Fibroblast of lung (primary cell): ENCODE results near the gene MAP6. TPM values are rescaled to one million over a fixed set of nuclear protein-coding genes. Genes with fewer than 3 reads are reported as not detected.
"Not testable (repeated sequence)": the region's sequence is repeated elsewhere in the genome, so short reads cannot be mapped to it uniquely, and the experiment has no call there.

Experiments
- DNase-seq, 2 donors: peaks; one replicate each; pipeline versions ENCODE4 v3.0.0 to v3.0.0-alpha.2; 2010; ENCODE audit warnings: low read depth in 2 of 2
- H2AFZ ChIP-seq: 2 replicates; pipeline ENCODE4 v1.5.1; 2012; ENCODE audit warnings: low read length, control low read depth, inconsistent platforms
- H3K27ac ChIP-seq: 2 replicates; pipeline ENCODE4 v1.5.1; 2011; ENCODE audit warnings: low read length, control low read depth; ENCODE audit not compliant: insufficient read depth
- H3K27me3 ChIP-seq: 2 replicates; pipeline ENCODE4 v1.5.1; 2011; ENCODE audit warnings: mild to moderate bottlenecking, low read length; ENCODE audit not compliant: control insufficient read depth, insufficient read depth
- H3K36me3 ChIP-seq: 2 replicates; pipeline ENCODE4 v1.5.1; 2011; ENCODE audit warnings: low read length; ENCODE audit not compliant: control insufficient read depth, insufficient read depth
- H3K4me1 ChIP-seq: 2 replicates; pipeline ENCODE4 v1.5.1; 2011; ENCODE audit warnings: low read length; ENCODE audit not compliant: control insufficient read depth, insufficient read depth; ENCODE audit errors: extremely low read depth
- H3K4me2 ChIP-seq: 2 replicates; pipeline ENCODE4 v1.5.1; 2011; ENCODE audit warnings: low read length, control low read depth; ENCODE audit not compliant: insufficient read depth; ENCODE audit errors: extremely low read depth
- H3K4me3 ChIP-seq, 4 experiments: fragments of 200-600 bp in 1 of 4; sonication (generic) in 1 of 4; replicated peaks in 1 of 4; 2 replicates each; pipeline ENCODE4 v1.5.1; 2011 to 2016; ENCODE audit warnings: low read length in 4 of 4, low read depth in 3 of 4, mild to moderate bottlenecking in 3 of 4, control low read depth in 2 of 4, inconsistent platforms in 1 of 4, mixed read lengths in 1 of 4; ENCODE audit not compliant: insufficient read depth in 1 of 4; ENCODE audit errors: control extremely low read depth in 1 of 4
- H3K79me2 ChIP-seq: 2 replicates; pipeline ENCODE4 v1.5.1; 2012; ENCODE audit warnings: mild to moderate bottlenecking, low read length, inconsistent platforms; ENCODE audit not compliant: control insufficient read depth, insufficient read depth
- H3K9ac ChIP-seq: 2 replicates; pipeline ENCODE4 v1.5.1; 2011; ENCODE audit warnings: mild to moderate bottlenecking, low read length, control low read depth; ENCODE audit not compliant: insufficient read depth
- H3K9me3 ChIP-seq: 2 replicates; pipeline ENCODE4 v1.5.1; 2012; ENCODE audit warnings: low read depth, low read length; ENCODE audit not compliant: control insufficient read depth, insufficient read depth
- H4K20me1 ChIP-seq: 2 replicates; pipeline ENCODE4 v1.5.1; 2011; ENCODE audit warnings: low read length; ENCODE audit not compliant: control insufficient read depth, insufficient read depth; ENCODE audit errors: extremely low read depth
- EZH2 ChIP-seq: IDR thresholded peaks from 2 replicates; pipeline ENCODE4 v1.5.1; 2012; ENCODE audit warnings: low read length, control low read depth, mild to moderate bottlenecking; ENCODE audit errors: missing control alignments
- polyA plus RNA-seq, 2 donors: library from polyadenylated mRNA; depleted of rRNA in 1 of 2; stranded (reverse) in 1 of 2; unstranded in 1 of 2; fragments of >200 nt; gene quantifications; 2 replicates each; pipeline ENCODE4 v1.2.1, GENCODE V29; 2011 to 2012; ENCODE audit warnings: missing spikeins in 1 of 2
- total RNA-seq: library from RNA; depleted of rRNA; stranded (reverse); fragments of >200 nt; gene quantifications from 2 replicates; pipeline ENCODE4 v1.2.1, GENCODE V29; 2014
- TF ChIP-seq, protein P1 (sequence below), 2 donors: IDR thresholded peaks in 1 of 2; conservative IDR thresholded peaks in 1 of 2; 1 replicate in 1 of 2; 2 replicates in 1 of 2; pipeline ENCODE4 v1.5.1; 2011 to 2012; ENCODE audit warnings: low read length in 2 of 2, control low read depth in 1 of 2, inconsistent platforms in 1 of 2, low read depth in 1 of 2, mild to moderate bottlenecking in 1 of 2

Gene MAP6
- total and polyA plus RNA-seq, 2 donors (not counting 1 experiment from before 2014, with no cell fraction given): 0.17 to 1.0 TPM

- Histone ChIP-seq H3K27me3 (peaks cover 6% of the 10 kb centered on the region), H3K4me1 (no peaks in the 10 kb centered on the region), H3K9me3 (no peaks in the 10 kb centered on the region), H3K27ac (no peak overlapping the region), H3K79me2 (no peaks in the 10 kb centered on the region), H3K4me2 (no peak overlapping the region), H3K36me3 (no peaks in the 10 kb centered on the region), H2AFZ (no peak overlapping the region), H4K20me1 (no peaks in the 10 kb centered on the region), H3K9ac (no peak overlapping the region), H3K4me3 (no peak overlapping the region)
- TF ChIP-seq EZH2: no peak
- TF ChIP-seq, protein P1, sequence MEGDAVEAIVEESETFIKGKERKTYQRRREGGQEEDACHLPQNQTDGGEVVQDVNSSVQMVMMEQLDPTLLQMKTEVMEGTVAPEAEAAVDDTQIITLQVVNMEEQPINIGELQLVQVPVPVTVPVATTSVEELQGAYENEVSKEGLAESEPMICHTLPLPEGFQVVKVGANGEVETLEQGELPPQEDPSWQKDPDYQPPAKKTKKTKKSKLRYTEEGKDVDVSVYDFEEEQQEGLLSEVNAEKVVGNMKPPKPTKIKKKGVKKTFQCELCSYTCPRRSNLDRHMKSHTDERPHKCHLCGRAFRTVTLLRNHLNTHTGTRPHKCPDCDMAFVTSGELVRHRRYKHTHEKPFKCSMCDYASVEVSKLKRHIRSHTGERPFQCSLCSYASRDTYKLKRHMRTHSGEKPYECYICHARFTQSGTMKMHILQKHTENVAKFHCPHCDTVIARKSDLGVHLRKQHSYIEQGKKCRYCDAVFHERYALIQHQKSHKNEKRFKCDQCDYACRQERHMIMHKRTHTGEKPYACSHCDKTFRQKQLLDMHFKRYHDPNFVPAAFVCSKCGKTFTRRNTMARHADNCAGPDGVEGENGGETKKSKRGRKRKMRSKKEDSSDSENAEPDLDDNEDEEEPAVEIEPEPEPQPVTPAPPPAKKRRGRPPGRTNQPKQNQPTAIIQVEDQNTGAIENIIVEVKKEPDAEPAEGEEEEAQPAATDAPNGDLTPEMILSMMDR (conservative IDR thresholded peaks at IDR 0.05 in 1 of 2, IDR thresholded peaks at IDR 0.05 in 1 of 2; ENCODE audit: low read depth in 1 of 2, low read length in 2 of 2): no peak
- DNase-seq: peak in 1 of 2 donors; percentile 2
Observed at GRCh38 chr11:75697906-75698581, 29.2 kb upstream of the MAP6 start.

GRCh38 chr11:75691804-75692203 lies 23.0 kb upstream of the MAP6 start:
- H3K27me3 ChIP-seq: peaks cover 3% of the 10 kb centered on the region
- H3K79me2 ChIP-seq: no peaks in the 10 kb centered on the region
- H3K27ac ChIP-seq: no peak overlapping the region
- no peaks in the 10 kb centered on the region for H3K9me3 ChIP-seq
- no peaks in the 10 kb centered on the region for H3K36me3 ChIP-seq
- no peak overlapping the region for H3K4me2 ChIP-seq
- TF ChIP-seq EZH2: no peak
- TF ChIP-seq, protein P1 (conservative IDR thresholded peaks at IDR 0.05 in 1 of 2, IDR thresholded peaks at IDR 0.05 in 1 of 2; ENCODE audit: low read depth in 1 of 2, low read length in 2 of 2): no peak
- no peak overlapping the region for H3K4me3 ChIP-seq
- H4K20me1 ChIP-seq: no peaks in the 10 kb centered on the region
- no peak for DNase-seq
- H3K4me1 ChIP-seq: no peaks in the 10 kb centered on the region
- H2AFZ ChIP-seq: no peak overlapping the region
- no peak overlapping the region for H3K9ac ChIP-seq

DNA sequence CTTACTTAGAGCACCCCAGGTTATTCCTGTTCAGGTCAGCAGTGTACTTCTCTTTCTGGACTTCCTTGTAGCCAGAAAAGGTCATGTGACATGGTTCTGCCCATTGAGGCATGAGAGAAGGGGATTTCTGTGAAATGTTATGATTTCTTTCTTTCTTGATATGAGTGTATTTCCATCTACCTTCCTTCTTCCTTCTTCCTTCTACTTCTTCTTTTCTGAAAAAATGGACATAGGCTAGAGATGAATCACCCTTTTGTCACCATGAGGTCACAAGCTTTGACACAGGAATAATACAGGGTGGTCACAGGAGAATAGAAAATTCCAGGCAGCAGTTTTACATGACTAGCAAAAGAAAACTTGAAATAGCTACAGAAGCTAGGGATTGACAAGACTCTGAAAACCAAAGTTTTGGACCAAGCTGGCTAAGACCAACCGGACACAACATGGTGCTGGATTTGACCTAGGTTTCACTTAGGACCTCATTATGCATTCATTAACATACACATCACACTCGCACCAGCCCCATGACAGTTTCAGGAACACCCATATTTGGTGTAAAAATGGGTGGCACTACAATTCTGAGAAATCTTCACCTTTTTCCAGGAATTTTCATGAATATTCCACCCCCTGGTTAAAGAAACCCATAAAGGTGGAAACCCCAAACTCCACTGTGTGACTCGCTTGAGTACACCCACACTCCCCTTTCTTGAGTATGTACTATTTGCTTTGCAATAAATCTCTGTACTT lies 21.2 kb upstream of the MAP6 start:
- no peak overlapping the region for H3K4me2 ChIP-seq
- H3K27me3 ChIP-seq: peaks cover 3% of the 10 kb centered on the region
- no peaks in the 10 kb centered on the region for H3K4me1 ChIP-seq
- no peaks in the 10 kb centered on the region for H3K79me2 ChIP-seq
- H3K4me3 ChIP-seq: no peak overlapping the region
- TF ChIP-seq EZH2: no peak
- H3K36me3 ChIP-seq: no peaks in the 10 kb centered on the region
- H4K20me1 ChIP-seq: no peaks in the 10 kb centered on the region
- no peak overlapping the region for H3K27ac ChIP-seq
- no peak overlapping the region for H3K9ac ChIP-seq
- H3K9me3 ChIP-seq: no peaks in the 10 kb centered on the region
- peak in 1 of 2 donors; percentile 2 for DNase-seq
- H2AFZ ChIP-seq: no peak overlapping the region

DNA sequence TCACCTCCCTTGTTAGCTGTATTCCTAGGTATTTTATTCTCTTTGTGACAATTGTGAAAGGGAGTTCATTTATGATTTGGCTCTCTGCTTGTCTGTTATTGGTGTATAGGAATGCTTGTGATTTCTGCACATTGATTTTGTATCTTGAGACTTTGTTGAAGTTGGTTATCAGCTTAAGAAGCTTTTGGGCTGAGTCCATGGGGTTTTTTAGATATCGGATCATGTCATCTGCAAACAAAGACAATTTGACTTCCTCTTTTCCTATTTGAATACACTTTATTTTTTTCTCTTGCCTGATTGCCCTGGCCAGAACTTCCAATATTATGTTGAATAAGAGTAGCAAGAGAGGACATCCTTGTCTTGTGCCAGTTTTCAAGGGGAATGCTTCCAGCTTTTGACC lies 15.0 kb upstream of the MAP6 start:
- not testable (repeated sequence) for H3K9ac ChIP-seq, H3K4me3 ChIP-seq, H3K4me1 ChIP-seq, H2AFZ ChIP-seq, H3K4me2 ChIP-seq, H3K27me3 ChIP-seq, H3K9me3 ChIP-seq, DNase-seq, H3K27ac ChIP-seq, H3K36me3 ChIP-seq, H3K79me2 ChIP-seq, H4K20me1 ChIP-seq
